ENCODE data around the gene NSFL1C.

NSFL1C gene

DNA sequence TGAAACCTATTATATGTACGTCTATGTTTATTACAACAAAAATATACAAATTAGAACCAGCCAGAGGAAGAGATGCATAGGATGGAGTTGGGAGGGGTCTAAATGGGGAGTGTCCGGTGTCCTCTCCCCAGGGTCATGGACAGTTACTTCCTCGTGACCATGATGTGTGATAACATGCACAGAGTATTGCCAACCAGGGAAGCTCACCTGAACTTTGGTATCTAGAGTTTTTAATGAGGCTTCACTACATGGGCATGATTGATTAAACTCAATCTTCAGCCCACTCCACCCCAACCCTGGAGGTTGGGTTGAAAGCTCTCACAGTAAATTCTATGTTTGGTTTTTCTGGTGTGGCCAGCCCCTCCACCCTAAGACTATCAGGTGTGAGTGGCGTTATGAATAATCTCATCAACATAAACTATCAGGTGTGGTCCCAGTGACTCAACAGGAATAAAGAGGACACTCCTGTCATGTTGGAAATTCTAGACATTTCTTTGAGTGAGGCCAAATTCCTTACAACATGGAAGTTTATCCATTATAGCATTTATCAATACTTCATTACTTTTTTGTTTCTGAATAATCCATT is 37.4 kb downstream of the NSFL1C start:
- 92% methylated on average over 2 of the region's 4 CpGs for WGBS (ENCODE audit: insufficient coverage)
- no peaks in the 10 kb centered on the region for H3K27me3 ChIP-seq (replicated peaks in 2 of 5; ENCODE audit: control insufficient read depth in 4 of 5, insufficient read depth in 5 of 5, low read length in 4 of 5)
- peaks cover 0 to 4% (median 0%) of the 10 kb centered on the region in 5 experiments for H3K9me3 ChIP-seq (ENCODE audit: control extremely low read depth in 1 of 5, control insufficient read depth in 4 of 5, insufficient read depth in 2 of 5, low read depth in 1 of 5, low read length in 4 of 5)
- H3K4me3 ChIP-seq (ENCODE audit: control insufficient read depth in 1 of 7, extremely low read depth in 1 of 7, insufficient read depth in 4 of 7, low read depth in 2 of 7, low read length in 6 of 7), result no peak overlapping the region
- H3K27ac ChIP-seq (ENCODE audit: insufficient read depth in 1 of 2, low read depth in 1 of 2, low read length in 2 of 2, poor library complexity in 1 of 2, severe bottlenecking in 2 of 2), result no peak overlapping the region
- H3K36me3 ChIP-seq (ENCODE audit: control insufficient read depth in 4 of 4, insufficient read depth in 4 of 4, low read length in 3 of 4), result no peaks in the 10 kb centered on the region
- POLR2A ChIA-PET, result no interaction called here
- CTCF ChIA-PET, result interaction anchor here (1.0 to 1.2 kb wide), 2 partner anchors 9 to 11 kb away, joined by 3 read pairs; no protein-coding TSS in a partner anchor
- DNase-seq, result no peak
- peaks cover 6 to 17% (median 11%) of the 10 kb centered on the region in 4 experiments for H3K4me1 ChIP-seq (ENCODE audit: control extremely low read depth in 1 of 4, control insufficient read depth in 4 of 4, insufficient read depth in 4 of 4, low read length in 3 of 4)

- no peaks in the 10 kb centered on the region for H3K36me3 ChIP-seq (ENCODE audit: control insufficient read depth in 4 of 4, insufficient read depth in 4 of 4, low read length in 3 of 4)
- H3K4me3 ChIP-seq (ENCODE audit: control insufficient read depth in 1 of 7, extremely low read depth in 1 of 7, insufficient read depth in 4 of 7, low read depth in 2 of 7, low read length in 6 of 7), result no peak overlapping the region
- no peak for DNase-seq
- ChIA-PET CTCF (interaction anchor here (1.0 to 1.7 kb wide), 5 partner anchors 9 to 25 kb away, joined by 3 to 5 read pairs (median 4); no protein-coding TSS in a partner anchor), POLR2A (no interaction called here)
- no peaks in the 10 kb centered on the region for H3K9me3 ChIP-seq (ENCODE audit: control extremely low read depth in 1 of 5, control insufficient read depth in 4 of 5, insufficient read depth in 2 of 5, low read depth in 1 of 5, low read length in 4 of 5)
- 85% methylated on average over 3 of the region's 3 CpGs for WGBS (ENCODE audit: insufficient coverage)
- no peak overlapping the region for H3K27ac ChIP-seq (ENCODE audit: insufficient read depth in 1 of 2, low read depth in 1 of 2, low read length in 2 of 2, poor library complexity in 1 of 2, severe bottlenecking in 2 of 2)
- H3K4me1 ChIP-seq (ENCODE audit: control extremely low read depth in 1 of 4, control insufficient read depth in 4 of 4, insufficient read depth in 4 of 4, low read length in 3 of 4), result peaks cover 0 to 10% (median 4%) of the 10 kb centered on the region in 4 experiments
- H3K27me3 ChIP-seq (replicated peaks in 2 of 5; ENCODE audit: control insufficient read depth in 4 of 5, insufficient read depth in 5 of 5, low read length in 4 of 5), result no peaks in the 10 kb centered on the region
Measured at GRCh38 chr20:1427457-1428054, 39.1 kb downstream of the NSFL1C start.

DNA sequence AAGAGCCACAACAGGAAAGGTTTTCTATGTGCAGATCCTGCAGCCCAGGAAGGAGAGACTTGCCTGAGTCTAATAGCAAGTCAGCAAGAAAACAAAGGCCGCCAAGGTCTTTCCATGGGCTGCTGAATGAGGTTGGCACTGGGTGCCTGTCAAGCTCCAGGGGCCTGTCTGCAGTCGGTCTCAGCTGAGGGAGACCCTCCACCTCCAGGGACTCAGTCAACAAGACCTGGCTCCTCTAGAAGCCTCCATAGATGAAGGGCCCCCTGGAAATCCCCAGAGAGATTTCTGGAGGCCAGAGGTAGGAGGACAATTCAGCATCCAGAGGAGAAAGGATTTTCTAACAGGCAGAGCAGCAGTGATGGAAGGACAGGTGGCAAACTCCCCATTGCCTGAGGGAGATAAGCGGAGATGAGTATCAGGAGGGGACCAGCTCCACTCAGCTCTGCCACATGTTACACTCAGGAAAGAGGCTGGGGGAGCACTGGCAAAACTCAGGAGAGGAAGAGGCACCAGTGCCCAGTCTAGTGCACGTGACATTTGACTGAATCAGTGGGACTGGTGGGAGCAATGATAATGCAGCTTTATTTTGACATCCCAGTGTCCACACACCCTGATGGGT is 40.3 kb downstream of the NSFL1C start:
- H3K4me3 ChIP-seq (ENCODE audit: control insufficient read depth in 1 of 7, extremely low read depth in 1 of 7, insufficient read depth in 4 of 7, low read depth in 2 of 7, low read length in 6 of 7), result no peak overlapping the region
- no peaks in the 10 kb centered on the region for H3K36me3 ChIP-seq (ENCODE audit: control insufficient read depth in 4 of 4, insufficient read depth in 4 of 4, low read length in 3 of 4)
- H3K9me3 ChIP-seq (ENCODE audit: control extremely low read depth in 1 of 5, control insufficient read depth in 4 of 5, insufficient read depth in 2 of 5, low read depth in 1 of 5, low read length in 4 of 5), result peaks cover 0 to 3% (median under 1%) of the 10 kb centered on the region in 5 experiments
- no peak for DNase-seq
- 87% methylated on average over 3 of the region's 4 CpGs for WGBS (ENCODE audit: insufficient coverage)
- CTCF ChIA-PET, result interaction anchor here (0.8 to 1.7 kb wide), 8 partner anchors 8 to 135 kb away, joined by 3 to 6 read pairs (median 3); no protein-coding TSS in a partner anchor
- no peak overlapping the region for H3K27ac ChIP-seq (ENCODE audit: insufficient read depth in 1 of 2, low read depth in 1 of 2, low read length in 2 of 2, poor library complexity in 1 of 2, severe bottlenecking in 2 of 2)
- no peaks in the 10 kb centered on the region for H3K27me3 ChIP-seq (replicated peaks in 2 of 5; ENCODE audit: control insufficient read depth in 4 of 5, insufficient read depth in 5 of 5, low read length in 4 of 5)
- H3K4me1 ChIP-seq (ENCODE audit: control extremely low read depth in 1 of 4, control insufficient read depth in 4 of 4, insufficient read depth in 4 of 4, low read length in 3 of 4), result peaks cover 0 to 9% (median 4%) of the 10 kb centered on the region in 4 experiments
- POLR2A ChIA-PET, result no interaction called here

DNA sequence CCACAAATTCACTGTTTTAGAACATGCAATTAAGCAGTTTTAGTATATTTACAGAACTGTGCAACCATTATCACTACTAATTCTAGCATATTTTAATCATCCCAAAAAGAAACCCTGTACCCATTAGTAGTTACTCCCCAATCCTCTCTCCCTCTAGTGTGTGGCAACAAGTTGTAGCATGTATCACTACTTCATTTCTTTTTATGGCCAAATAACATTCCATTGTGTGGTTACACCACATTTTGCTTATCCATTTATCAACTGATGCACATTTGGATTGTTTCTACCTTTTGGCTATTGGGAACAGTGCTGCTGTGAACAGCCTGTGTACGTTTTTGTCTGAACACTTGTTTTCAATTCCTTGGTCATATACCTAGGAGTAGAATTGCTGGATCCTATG is 42.3 kb downstream of the NSFL1C start:
- peaks cover 0 to 9% (median 4%) of the 10 kb centered on the region in 4 experiments for H3K4me1 ChIP-seq (ENCODE audit: control extremely low read depth in 1 of 4, control insufficient read depth in 4 of 4, insufficient read depth in 4 of 4, low read length in 3 of 4)
- no peak for DNase-seq
- H3K36me3 ChIP-seq (ENCODE audit: control insufficient read depth in 4 of 4, insufficient read depth in 4 of 4, low read length in 3 of 4), result no peaks in the 10 kb centered on the region
- 100% methylated on average over 1 of the region's 1 CpG for WGBS (ENCODE audit: insufficient coverage)
- no peak overlapping the region for H3K27ac ChIP-seq (ENCODE audit: insufficient read depth in 1 of 2, low read depth in 1 of 2, low read length in 2 of 2, poor library complexity in 1 of 2, severe bottlenecking in 2 of 2)
- H3K4me3 ChIP-seq (ENCODE audit: control insufficient read depth in 1 of 7, extremely low read depth in 1 of 7, insufficient read depth in 4 of 7, low read depth in 2 of 7, low read length in 6 of 7), result no peak overlapping the region
- peaks cover 1 to 14% (median 9%) of the 10 kb centered on the region in 5 experiments for H3K9me3 ChIP-seq (ENCODE audit: control extremely low read depth in 1 of 5, control insufficient read depth in 4 of 5, insufficient read depth in 2 of 5, low read depth in 1 of 5, low read length in 4 of 5)
- no peaks in the 10 kb centered on the region for H3K27me3 ChIP-seq (replicated peaks in 2 of 5; ENCODE audit: control insufficient read depth in 4 of 5, insufficient read depth in 5 of 5, low read length in 4 of 5)
- POLR2A ChIA-PET, result interaction anchor here (0.7 kb wide), 1 partner anchor 207 kb away, joined by 3 read pairs; no protein-coding TSS in a partner anchor
- CTCF ChIA-PET, result interaction anchor here (1.4 kb wide), 2 partner anchors 30 to 97 kb away, joined by 3 to 4 read pairs; no protein-coding TSS in a partner anchor

GRCh38 chr20:1423625-1424106 is 43.0 kb downstream of the NSFL1C start:
- 85% methylated on average over 6 of the region's 7 CpGs for WGBS (ENCODE audit: insufficient coverage)

DNA sequence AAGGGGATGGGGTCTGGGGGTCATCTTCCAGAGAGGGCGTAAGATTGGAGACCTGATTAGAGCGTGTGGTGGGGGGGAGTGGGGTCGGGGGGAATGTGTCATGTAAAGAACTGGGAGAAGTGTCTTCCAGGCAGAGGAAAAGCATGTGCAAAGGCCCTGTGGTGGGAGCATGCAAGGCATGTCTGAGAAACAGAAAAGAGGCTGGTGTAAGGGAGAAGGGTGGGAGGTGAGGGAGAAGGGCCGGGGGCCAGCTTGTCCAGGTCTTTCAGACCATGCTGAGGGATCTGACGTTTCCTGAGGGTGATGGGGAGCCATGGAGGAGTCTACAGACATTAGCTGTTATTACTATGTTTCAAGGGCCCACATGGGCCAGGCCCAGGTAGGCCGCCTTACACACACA is 43.4 kb downstream of the NSFL1C start:
- POLR2A ChIA-PET, result no interaction called here
- no peak overlapping the region for H3K4me3 ChIP-seq (ENCODE audit: control insufficient read depth in 1 of 7, extremely low read depth in 1 of 7, insufficient read depth in 4 of 7, low read depth in 2 of 7, low read length in 6 of 7)
- H3K9me3 ChIP-seq (ENCODE audit: control extremely low read depth in 1 of 5, control insufficient read depth in 4 of 5, insufficient read depth in 2 of 5, low read depth in 1 of 5, low read length in 4 of 5), result peaks cover 1 to 24% (median 9%) of the 10 kb centered on the region in 5 experiments
- CTCF ChIA-PET, result interaction anchor here (0.6 to 0.9 kb wide), 3 partner anchors 12 to 69 kb away, joined by 3 read pairs; no protein-coding TSS in a partner anchor
- H3K36me3 ChIP-seq (ENCODE audit: control insufficient read depth in 4 of 4, insufficient read depth in 4 of 4, low read length in 3 of 4), result no peaks in the 10 kb centered on the region
- H3K4me1 ChIP-seq (ENCODE audit: control extremely low read depth in 1 of 4, control insufficient read depth in 4 of 4, insufficient read depth in 4 of 4, low read length in 3 of 4), result peaks cover 0 to 9% (median 4%) of the 10 kb centered on the region in 4 experiments
- WGBS (ENCODE audit: insufficient coverage), result 95% methylated on average over 3 of the region's 6 CpGs
- H3K27me3 ChIP-seq (replicated peaks in 2 of 5; ENCODE audit: control insufficient read depth in 4 of 5, insufficient read depth in 5 of 5, low read length in 4 of 5), result no peaks in the 10 kb centered on the region
- DNase-seq, result no peak
- no peak overlapping the region for H3K27ac ChIP-seq (ENCODE audit: insufficient read depth in 1 of 2, low read depth in 1 of 2, low read length in 2 of 2, poor library complexity in 1 of 2, severe bottlenecking in 2 of 2)

More at GRCh38 chr20:1423625-1424106, 43.0 kb downstream of the NSFL1C start:
- no peak overlapping the region for H3K27ac ChIP-seq (ENCODE audit: insufficient read depth in 1 of 2, low read depth in 1 of 2, low read length in 2 of 2, poor library complexity in 1 of 2, severe bottlenecking in 2 of 2)
- H3K36me3 ChIP-seq (ENCODE audit: control insufficient read depth in 4 of 4, insufficient read depth in 4 of 4, low read length in 3 of 4), result no peaks in the 10 kb centered on the region
- H3K27me3 ChIP-seq (replicated peaks in 2 of 5; ENCODE audit: control insufficient read depth in 4 of 5, insufficient read depth in 5 of 5, low read length in 4 of 5), result no peaks in the 10 kb centered on the region
- H3K9me3 ChIP-seq (ENCODE audit: control extremely low read depth in 1 of 5, control insufficient read depth in 4 of 5, insufficient read depth in 2 of 5, low read depth in 1 of 5, low read length in 4 of 5), result peaks cover 1 to 19% (median 9%) of the 10 kb centered on the region in 5 experiments
- CTCF ChIA-PET, result interaction anchor here (0.6 to 1.4 kb wide), 4 partner anchors 12 to 69 kb away, joined by 3 to 4 read pairs (median 3); no protein-coding TSS in a partner anchor
- peak; percentile 42 to 76 (median 65) for DNase-seq
- POLR2A ChIA-PET, result no interaction called here
- peaks cover 0 to 9% (median 4%) of the 10 kb centered on the region in 4 experiments for H3K4me1 ChIP-seq (ENCODE audit: control extremely low read depth in 1 of 4, control insufficient read depth in 4 of 4, insufficient read depth in 4 of 4, low read length in 3 of 4)
- no peak overlapping the region for H3K4me3 ChIP-seq (ENCODE audit: control insufficient read depth in 1 of 7, extremely low read depth in 1 of 7, insufficient read depth in 4 of 7, low read depth in 2 of 7, low read length in 6 of 7)
